TTC549 (cell line): ENCODE data around the gene TMUB1.
"Not testable (repeated sequence)": the region's sequence is repeated elsewhere in the genome, so short reads cannot be mapped to it uniquely, and the experiment has no call there.

Source experiments
- FAIRE-seq: peaks from 2 replicates; lab custom pipeline; 2012; peaks lifted over from hg19 to GRCh38; lab: Jason Lieb, UNC

TMUB1 gene

GRCh38 chr7:151048911-151049463, 34.3 kb downstream of the TMUB1 start:
- no peak for FAIRE-seq

- FAIRE-seq, result no peak
Observed at GRCh38 chr7:151047976-151048815, 35.1 kb downstream of the TMUB1 start, which contains the start of gene ASIC3. ASIC3 (plus strand) TSS chr7:151048531; CDS start chr7:151048886, 355 bp downstream.

GRCh38 chr7:151046603-151047573, 36.4 kb downstream of the TMUB1 start:
- no peak for FAIRE-seq

- FAIRE-seq, result no peak
Observed at GRCh38 chr7:151045967-151046366, 37.3 kb downstream of the TMUB1 start.

GRCh38 chr7:151045262-151045661, 38.0 kb downstream of the TMUB1 start:
- FAIRE-seq, result no peak

GRCh38 chr7:151043959-151044358, 39.3 kb downstream of the TMUB1 start:
- no peak for FAIRE-seq

- FAIRE-seq, result not testable (repeated sequence)
Observed at GRCh38 chr7:151043449-151043848, 39.8 kb downstream of the TMUB1 start.

- FAIRE-seq, result no peak
Observed at GRCh38 chr7:151040616-151041375, 42.5 kb downstream of the TMUB1 start.

- FAIRE-seq, result no peak
Observed at GRCh38 chr7:151039850-151040548, 43.3 kb downstream of the TMUB1 start.

GRCh38 chr7:151038951-151039849, 44.1 kb downstream of the TMUB1 start:
- FAIRE-seq, result no peak

- FAIRE-seq, result no peak
Observed at GRCh38 chr7:151035902-151036301, 47.4 kb downstream of the TMUB1 start.

GRCh38 chr7:151035026-151035717, 48.1 kb downstream of the TMUB1 start:
- no peak for FAIRE-seq

GRCh38 chr7:151034312-151035025, 48.8 kb downstream of the TMUB1 start:
- FAIRE-seq, result no peak

GRCh38 chr7:151033864-151034249, 49.4 kb downstream of the TMUB1 start:
- FAIRE-seq, result no peak

GRCh38 chr7:151032936-151033863, 50.1 kb downstream of the TMUB1 start:
- FAIRE-seq, result no peak
